Fibroblast of lung (primary cell): ENCODE measurements around the gene ENTPD7. TPM values are rescaled to one million over a fixed set of nuclear protein-coding genes. Genes with fewer than 3 reads are reported as not detected.
"Not testable (repeated sequence)": the region's sequence is repeated elsewhere in the genome, so short reads cannot be mapped to it uniquely, and the experiment has no call there.

Experiments
- DNase-seq, 2 donors: peaks; one replicate each; pipeline versions ENCODE4 v3.0.0 to v3.0.0-alpha.2; 2010; ENCODE audit warnings: low read depth in 2 of 2
- H2AFZ ChIP-seq: 2 replicates; pipeline ENCODE4 v1.5.1; 2012; ENCODE audit warnings: low read length, control low read depth, inconsistent platforms
- H3K27ac ChIP-seq: 2 replicates; pipeline ENCODE4 v1.5.1; 2011; ENCODE audit warnings: low read length, control low read depth; ENCODE audit not compliant: insufficient read depth
- H3K27me3 ChIP-seq: 2 replicates; pipeline ENCODE4 v1.5.1; 2011; ENCODE audit warnings: mild to moderate bottlenecking, low read length; ENCODE audit not compliant: control insufficient read depth, insufficient read depth
- H3K36me3 ChIP-seq: 2 replicates; pipeline ENCODE4 v1.5.1; 2011; ENCODE audit warnings: low read length; ENCODE audit not compliant: control insufficient read depth, insufficient read depth
- H3K4me1 ChIP-seq: 2 replicates; pipeline ENCODE4 v1.5.1; 2011; ENCODE audit warnings: low read length; ENCODE audit not compliant: control insufficient read depth, insufficient read depth; ENCODE audit errors: extremely low read depth
- H3K4me2 ChIP-seq: 2 replicates; pipeline ENCODE4 v1.5.1; 2011; ENCODE audit warnings: low read length, control low read depth; ENCODE audit not compliant: insufficient read depth; ENCODE audit errors: extremely low read depth
- H3K4me3 ChIP-seq, 4 experiments: fragments of 200-600 bp in 1 of 4; sonication (generic) in 1 of 4; replicated peaks in 1 of 4; 2 replicates each; pipeline ENCODE4 v1.5.1; 2011 to 2016; ENCODE audit warnings: low read length in 4 of 4, low read depth in 3 of 4, mild to moderate bottlenecking in 3 of 4, control low read depth in 2 of 4, inconsistent platforms in 1 of 4, mixed read lengths in 1 of 4; ENCODE audit not compliant: insufficient read depth in 1 of 4; ENCODE audit errors: control extremely low read depth in 1 of 4
- H3K79me2 ChIP-seq: 2 replicates; pipeline ENCODE4 v1.5.1; 2012; ENCODE audit warnings: mild to moderate bottlenecking, low read length, inconsistent platforms; ENCODE audit not compliant: control insufficient read depth, insufficient read depth
- H3K9ac ChIP-seq: 2 replicates; pipeline ENCODE4 v1.5.1; 2011; ENCODE audit warnings: mild to moderate bottlenecking, low read length, control low read depth; ENCODE audit not compliant: insufficient read depth
- H3K9me3 ChIP-seq: 2 replicates; pipeline ENCODE4 v1.5.1; 2012; ENCODE audit warnings: low read depth, low read length; ENCODE audit not compliant: control insufficient read depth, insufficient read depth
- H4K20me1 ChIP-seq: 2 replicates; pipeline ENCODE4 v1.5.1; 2011; ENCODE audit warnings: low read length; ENCODE audit not compliant: control insufficient read depth, insufficient read depth; ENCODE audit errors: extremely low read depth
- CTCF ChIP-seq, 2 donors: IDR thresholded peaks in 1 of 2; conservative IDR thresholded peaks in 1 of 2; 1 replicate in 1 of 2; 2 replicates in 1 of 2; pipeline ENCODE4 v1.5.1; 2011 to 2012; ENCODE audit warnings: low read length in 2 of 2, control low read depth in 1 of 2, inconsistent platforms in 1 of 2, low read depth in 1 of 2, mild to moderate bottlenecking in 1 of 2
- EZH2 ChIP-seq: IDR thresholded peaks from 2 replicates; pipeline ENCODE4 v1.5.1; 2012; ENCODE audit warnings: low read length, control low read depth, mild to moderate bottlenecking; ENCODE audit errors: missing control alignments
- polyA plus RNA-seq, 2 donors: library from polyadenylated mRNA; depleted of rRNA in 1 of 2; stranded (reverse) in 1 of 2; unstranded in 1 of 2; fragments of >200 nt; gene quantifications; 2 replicates each; pipeline ENCODE4 v1.2.1, GENCODE V29; 2011 to 2012; ENCODE audit warnings: missing spikeins in 1 of 2
- total RNA-seq: library from RNA; depleted of rRNA; stranded (reverse); fragments of >200 nt; gene quantifications from 2 replicates; pipeline ENCODE4 v1.2.1, GENCODE V29; 2014

ENTPD7 gene
- total and polyA plus RNA-seq, 2 donors (not counting 1 experiment from before 2014, with no cell fraction given), result 17.3 to 28.9 TPM

- Histone ChIP-seq H3K27me3 (no peaks in the 10 kb centered on the region), H3K9ac (peak overlapping the region; percentile 81), H3K4me1 (peaks cover 2% of the 10 kb centered on the region), H3K79me2 (peaks cover 32% of the 10 kb centered on the region), H3K9me3 (no peaks in the 10 kb centered on the region), H3K4me3 (peak overlapping the region; percentile 26 to 71 (median 62)), H4K20me1 (no peaks in the 10 kb centered on the region), H3K27ac (peak overlapping the region; percentile 89), H2AFZ (no peak overlapping the region), H3K36me3 (no peaks in the 10 kb centered on the region), H3K4me2 (peak overlapping the region; percentile 89)
- DNase-seq, result peak; percentile 93 to 96
- TF ChIP-seq CTCF (conservative IDR thresholded peaks at IDR 0.05 in 1 of 2, IDR thresholded peaks at IDR 0.05 in 1 of 2; ENCODE audit: low read depth in 1 of 2, low read length in 2 of 2), result no peak
- TF ChIP-seq EZH2, result no peak
Measured at GRCh38 chr10:99620711-99621453, 38.4 kb upstream of the ENTPD7 start.

- Histone ChIP-seq H3K36me3 (no peaks in the 10 kb centered on the region), H3K9ac (peak overlapping the region; percentile 81), H3K27me3 (no peaks in the 10 kb centered on the region), H3K4me2 (peak overlapping the region; percentile 89), H3K9me3 (no peaks in the 10 kb centered on the region), H3K27ac (peak overlapping the region; percentile 89), H4K20me1 (no peaks in the 10 kb centered on the region), H3K4me3 (peak overlapping the region; percentile 26 to 71 (median 62)), H3K4me1 (peaks cover 2% of the 10 kb centered on the region), H3K79me2 (peaks cover 25% of the 10 kb centered on the region), H2AFZ (peak overlapping the region; percentile 84)
- DNase-seq, result no peak
- TF ChIP-seq CTCF (conservative IDR thresholded peaks at IDR 0.05 in 1 of 2, IDR thresholded peaks at IDR 0.05 in 1 of 2; ENCODE audit: low read depth in 1 of 2, low read length in 2 of 2), result no peak
- no peak for TF ChIP-seq EZH2
Measured at GRCh38 chr10:99621454-99622251, 37.7 kb upstream of the ENTPD7 start.

- H3K9me3 ChIP-seq, result no peaks in the 10 kb centered on the region
- H3K79me2 ChIP-seq, result peaks cover 11% of the 10 kb centered on the region
- TF ChIP-seq CTCF (conservative IDR thresholded peaks at IDR 0.05 in 1 of 2, IDR thresholded peaks at IDR 0.05 in 1 of 2; ENCODE audit: low read depth in 1 of 2, low read length in 2 of 2), result no peak
- peaks cover 2% of the 10 kb centered on the region for H3K4me1 ChIP-seq
- no peak overlapping the region for H2AFZ ChIP-seq
- H3K4me3 ChIP-seq, result no peak overlapping the region
- no peak overlapping the region for H3K27ac ChIP-seq
- no peaks in the 10 kb centered on the region for H3K36me3 ChIP-seq
- no peak overlapping the region for H3K4me2 ChIP-seq
- H3K27me3 ChIP-seq, result no peaks in the 10 kb centered on the region
- no peak for DNase-seq
- no peaks in the 10 kb centered on the region for H4K20me1 ChIP-seq
- no peak overlapping the region for H3K9ac ChIP-seq
Measured at GRCh38 chr10:99623919-99624318, 35.4 kb upstream of the ENTPD7 start.

GRCh38 chr10:99625124-99625523, 34.2 kb upstream of the ENTPD7 start:
- not testable (repeated sequence) for H3K27ac ChIP-seq, H4K20me1 ChIP-seq, DNase-seq, H3K4me3 ChIP-seq, H3K4me2 ChIP-seq, H3K9me3 ChIP-seq, H3K36me3 ChIP-seq, H3K79me2 ChIP-seq, H3K4me1 ChIP-seq, H2AFZ ChIP-seq, H3K9ac ChIP-seq, H3K27me3 ChIP-seq
